Nephron progenitor cell (in vitro differentiated cells): Measurements from ENCODE around the gene YTHDC1.

Experiments
- DNase-seq: peaks from one replicate; pipeline ENCODE4 v3.0.0; 2021
- H3K27ac Mint-ChIP-seq: 2 replicates; pipeline ENCODE4 v1.8.0; 2021; ENCODE audit warnings: mild to moderate bottlenecking, moderate library complexity, mixed read lengths
- H3K27me3 Mint-ChIP-seq: 2 replicates; pipeline ENCODE4 v1.8.0; 2021; ENCODE audit warnings: mild to moderate bottlenecking, low read depth, mixed read lengths; ENCODE audit not compliant: poor library complexity
- H3K36me3 Mint-ChIP-seq: 2 replicates; pipeline ENCODE4 v1.8.0; 2021; ENCODE audit warnings: low read depth, mixed read lengths
- H3K4me1 Mint-ChIP-seq: 2 replicates; pipeline ENCODE4 v1.8.0; 2021; ENCODE audit warnings: mixed read lengths
- H3K4me3 Mint-ChIP-seq: 2 replicates; pipeline ENCODE4 v1.8.0; 2021; ENCODE audit warnings: mild to moderate bottlenecking, moderate library complexity, mixed read lengths
- H3K9me3 Mint-ChIP-seq: 2 replicates; pipeline ENCODE4 v1.8.0; 2021; ENCODE audit warnings: mild to moderate bottlenecking, moderate library complexity, mixed read lengths
- CTCF ChIP-seq: fragments of 200-600 bp; sonication (generic); IDR thresholded peaks from 2 replicates; pipeline ENCODE4 v1.5.0; 2021; ENCODE audit warnings: antibody characterized with exemption

YTHDC1 gene

GRCh38 chr4:68373513-68373912 is 23.6 kb upstream of the YTHDC1 start:
- DNase-seq, result peak; percentile 64
- TF ChIP-seq CTCF, result no peak
- H3K27ac Mint-ChIP-seq, result no peak overlapping the region
- H3K27me3 Mint-ChIP-seq, result peaks cover 13% of the 10 kb centered on the region
- peak overlapping the region; percentile 72 for H3K4me3 Mint-ChIP-seq
- H3K4me1 Mint-ChIP-seq, result peaks cover 16% of the 10 kb centered on the region
- H3K9me3 Mint-ChIP-seq, result peaks cover 3% of the 10 kb centered on the region
- no peaks in the 10 kb centered on the region for H3K36me3 Mint-ChIP-seq

GRCh38 chr4:68372588-68372987 is 22.7 kb upstream of the YTHDC1 start:
- Mint-ChIP-seq H3K4me1 (peaks cover 20% of the 10 kb centered on the region), H3K36me3 (no peaks in the 10 kb centered on the region), H3K9me3 (peaks cover 12% of the 10 kb centered on the region), H3K27me3 (peaks cover 13% of the 10 kb centered on the region), H3K27ac (no peak overlapping the region), H3K4me3 (no peak overlapping the region)
- TF ChIP-seq CTCF, result no peak
- DNase-seq, result no peak

GRCh38 chr4:68369142-68369805 is 19.4 kb upstream of the YTHDC1 start:
- Mint-ChIP-seq H3K27ac (no peak overlapping the region), H3K4me1 (peaks cover 11% of the 10 kb centered on the region), H3K27me3 (peaks cover 4% of the 10 kb centered on the region), H3K9me3 (peaks cover 26% of the 10 kb centered on the region), H3K36me3 (no peaks in the 10 kb centered on the region), H3K4me3 (no peak overlapping the region)
- TF ChIP-seq CTCF, result no peak
- DNase-seq, result no peak

- H3K27ac Mint-ChIP-seq, result no peak overlapping the region
- no peak overlapping the region for H3K4me3 Mint-ChIP-seq
- H3K4me1 Mint-ChIP-seq, result peaks cover 11% of the 10 kb centered on the region
- H3K36me3 Mint-ChIP-seq, result no peaks in the 10 kb centered on the region
- H3K27me3 Mint-ChIP-seq, result peaks cover 4% of the 10 kb centered on the region
- TF ChIP-seq CTCF, result no peak
- DNase-seq, result no peak
- peaks cover 30% of the 10 kb centered on the region for H3K9me3 Mint-ChIP-seq
Observed at GRCh38 chr4:68368691-68369131, 18.8 kb upstream of the YTHDC1 start.

- Mint-ChIP-seq H3K4me3 (no peak overlapping the region), H3K27me3 (peaks cover 4% of the 10 kb centered on the region), H3K27ac (no peak overlapping the region), H3K9me3 (peaks cover 30% of the 10 kb centered on the region), H3K36me3 (no peaks in the 10 kb centered on the region), H3K4me1 (peaks cover 5% of the 10 kb centered on the region)
- TF ChIP-seq CTCF, result no peak
- no peak for DNase-seq
Observed at GRCh38 chr4:68367835-68368234, 17.9 kb upstream of the YTHDC1 start.

- H3K36me3 Mint-ChIP-seq, result no peaks in the 10 kb centered on the region
- H3K4me1 Mint-ChIP-seq, result peaks cover 5% of the 10 kb centered on the region
- H3K4me3 Mint-ChIP-seq, result no peak overlapping the region
- no peak overlapping the region for H3K27ac Mint-ChIP-seq
- H3K9me3 Mint-ChIP-seq, result peaks cover 30% of the 10 kb centered on the region
- H3K27me3 Mint-ChIP-seq, result peaks cover 4% of the 10 kb centered on the region
- TF ChIP-seq CTCF, result no peak
- no peak for DNase-seq
Observed at GRCh38 chr4:68366600-68366999, 16.7 kb upstream of the YTHDC1 start.
